Body of pancreas (tissue), 4 donors: ENCODE results near the gene ZNF536.

Experiments
- CTCF ChIP-seq, 7 experiments: fragments of 450-650 bp in 4 of 7; fragments of 200-600 bp in 3 of 7; sonication (generic) in 3 of 7; IDR thresholded peaks; one replicate each; pipeline ENCODE4 v1.5.1; 2016 to 2019; ENCODE audit warnings: antibody characterized with exemption in 7 of 7
- POLR2A ChIP-seq, 3 donors: fragments of 450-650 bp; IDR thresholded peaks; one replicate each; pipeline ENCODE4 v1.6.1; 2016; ENCODE audit warnings: antibody characterized with exemption in 3 of 3, mild to moderate bottlenecking in 2 of 3

GRCh38 chr19:30390356-30390988, 18.3 kb downstream of the ZNF536 start:
- TF ChIP-seq CTCF (IDR thresholded peaks at IDR 0.05) = no peak
- no peak for TF ChIP-seq POLR2A (IDR thresholded peaks at IDR 0.05)
